Esophagus squamous epithelium (tissue), 4 donors: Measurements from ENCODE around the gene MAN1B1.

ENCODE experiments used
- CTCF ChIP-seq, 6 experiments: fragments of 450-650 bp in 4 of 6; fragments of 200-600 bp in 2 of 6; sonication (generic) in 2 of 6; IDR thresholded peaks; one replicate each; pipeline ENCODE4 v1.5.1; 2016 to 2019; ENCODE audit warnings: antibody characterized with exemption in 6 of 6, mild to moderate bottlenecking in 4 of 6, moderate library complexity in 4 of 6
- POLR2A ChIP-seq, 4 donors: fragments of 450-650 bp; IDR thresholded peaks; one replicate each; pipeline ENCODE4 v1.6.1; 2017; ENCODE audit warnings: antibody characterized with exemption in 4 of 4, mild to moderate bottlenecking in 4 of 4, moderate library complexity in 3 of 4

GRCh38 chr9:137066096-137066861 is 20.5 kb upstream of the MAN1B1 start:
- TF ChIP-seq CTCF (IDR thresholded peaks at IDR 0.05) (no peak), POLR2A (IDR thresholded peaks at IDR 0.05) (no peak)
